Mesodermal cell (in vitro differentiated cells): Measurements from ENCODE around the gene FBXL7.

ENCODE experiments used
- H3K27ac ChIP-seq: 2 replicates; pipeline ENCODE4 v1.7.0; 2013; ENCODE audit warnings: mild to moderate bottlenecking, low read depth, low read length, moderate library complexity; ENCODE audit not compliant: severe bottlenecking
- H3K36me3 ChIP-seq: 2 replicates; pipeline ENCODE4 v1.7.1; 2013; ENCODE audit warnings: mild to moderate bottlenecking, low read length, moderate library complexity; ENCODE audit not compliant: control insufficient read depth, insufficient read depth
- H3K4me1 ChIP-seq: one replicate; pipeline ENCODE4 v1.7.1; 2013; ENCODE audit warnings: mild to moderate bottlenecking, low read length; ENCODE audit not compliant: insufficient read depth, control insufficient read depth, poor library complexity, severe bottlenecking
- H3K4me3 ChIP-seq: 2 replicates; pipeline ENCODE4 v1.7.0; 2013; ENCODE audit warnings: low read length, control low read depth, mild to moderate bottlenecking; ENCODE audit not compliant: insufficient read depth, poor library complexity, severe bottlenecking; ENCODE audit errors: extremely low read depth
- H3K9me3 ChIP-seq: 2 replicates; pipeline ENCODE4 v1.7.1; 2013; ENCODE audit warnings: mild to moderate bottlenecking, low read length, moderate library complexity; ENCODE audit not compliant: control insufficient read depth
- WGBS, 2 experiments: methylation state at CpG; one replicate each; pipeline ENCODE4 v1.1.5; 2013; ENCODE audit warnings: missing lambda C conversion rate in 2 of 2; ENCODE audit not compliant: insufficient coverage in 2 of 2; 5-methylcytosine and 5-hydroxymethylcytosine counted together

FBXL7 gene

DNA sequence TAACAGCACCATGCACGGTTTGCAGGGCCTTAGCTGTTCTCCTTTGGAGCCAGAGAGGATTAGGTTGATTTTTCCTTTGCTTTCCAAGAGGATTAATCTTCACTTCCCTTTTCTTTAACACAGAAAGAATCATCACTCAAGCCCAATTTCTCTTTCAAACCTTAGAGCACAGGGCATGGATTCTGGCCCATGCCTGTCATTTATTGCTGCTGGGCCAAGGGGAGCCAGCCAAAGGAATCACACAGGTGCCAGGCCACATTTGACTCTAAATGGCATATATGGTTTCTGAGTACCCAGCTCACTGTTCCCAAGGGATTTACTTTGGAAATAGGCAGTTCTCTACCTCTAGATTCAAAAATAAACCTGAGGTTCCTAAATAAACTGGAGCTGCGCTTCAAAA is 58.3 kb downstream of the FBXL7 start:
- no peak overlapping the region for H3K27ac ChIP-seq
- 80 to 100% methylated on average over 1 of the region's 2 CpGs for WGBS, 2 experiments

DNA sequence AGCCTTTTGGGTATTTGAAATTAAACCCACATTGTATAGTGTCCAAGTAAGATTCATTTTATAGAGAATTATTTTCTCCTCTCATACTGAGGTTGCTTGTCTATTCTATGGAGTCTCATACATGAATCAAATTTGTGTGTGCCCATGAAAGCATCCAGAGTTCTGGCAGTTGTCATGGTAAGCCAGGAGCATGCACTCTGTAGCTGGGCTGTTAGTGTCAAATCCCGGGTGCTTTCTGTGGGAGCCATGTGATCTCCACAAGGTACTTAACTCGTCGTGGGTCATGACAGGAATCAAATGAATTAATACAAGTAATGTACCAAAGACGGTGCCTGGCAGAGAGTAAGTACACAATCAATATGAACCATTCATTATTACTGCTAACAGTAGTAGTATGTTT is 58.7 kb downstream of the FBXL7 start:
- Histone ChIP-seq H3K9me3 (peaks cover 6% of the 10 kb centered on the region), H3K4me3 (no peak overlapping the region), H3K4me1 (no peaks in the 10 kb centered on the region), H3K36me3 (peaks cover 5% of the 10 kb centered on the region), H3K27ac (no peak overlapping the region)
- 80 to 94% methylated on average over 1 to 3 of the region's 4 CpGs for WGBS, 2 experiments

More for the DNA sequence above, 58.3 kb downstream of the FBXL7 start:
- Histone ChIP-seq H3K4me3 (no peak overlapping the region), H3K36me3 (peaks cover 5% of the 10 kb centered on the region), H3K4me1 (no peaks in the 10 kb centered on the region), H3K9me3 (peaks cover 6% of the 10 kb centered on the region)

DNA sequence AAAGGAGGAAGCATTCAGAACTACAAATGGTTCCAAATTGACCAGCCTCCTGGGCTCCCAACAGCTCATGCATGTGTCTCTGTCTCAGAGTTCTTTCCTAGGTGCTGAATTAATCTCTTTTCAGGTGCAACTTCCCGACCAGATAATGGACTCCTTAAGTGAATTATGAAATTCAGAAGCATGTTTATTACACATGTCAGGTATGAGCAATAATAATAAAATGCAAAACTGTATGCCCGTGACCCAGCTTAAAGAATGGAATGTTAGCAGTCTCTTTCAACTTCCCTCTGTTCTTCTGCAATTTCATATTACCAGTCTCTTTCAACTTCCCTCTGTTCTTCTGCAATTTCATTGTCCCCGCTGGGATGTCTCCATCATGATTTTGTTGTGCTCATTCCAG is 60.4 kb downstream of the FBXL7 start:
- 80 to 100% methylated on average over 1 of the region's 3 CpGs for WGBS, 2 experiments
- no peak overlapping the region for H3K27ac ChIP-seq
- no peak overlapping the region for H3K4me3 ChIP-seq
- peaks cover 5% of the 10 kb centered on the region for H3K36me3 ChIP-seq
- no peaks in the 10 kb centered on the region for H3K4me1 ChIP-seq
- peaks cover 6% of the 10 kb centered on the region for H3K9me3 ChIP-seq

DNA sequence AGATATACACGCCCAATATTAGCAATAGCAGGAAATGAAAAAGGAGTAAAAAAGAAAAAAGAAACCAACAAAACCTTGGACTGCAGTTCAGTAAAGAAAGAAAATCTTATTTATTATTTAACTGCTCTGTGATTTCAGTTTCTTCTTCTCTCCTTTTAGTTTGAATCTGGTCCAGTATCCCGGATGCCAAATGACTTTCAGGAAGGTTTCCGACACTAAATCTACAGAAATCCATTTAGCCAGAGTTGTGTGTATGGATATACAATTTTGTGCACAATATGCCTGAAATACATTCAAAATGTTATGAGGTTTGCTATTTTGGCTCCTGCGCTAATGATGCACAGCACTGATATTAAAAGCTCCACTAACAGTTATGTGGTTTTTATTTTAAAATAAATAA is 64.5 kb downstream of the FBXL7 start:
- Histone ChIP-seq H3K4me3 (no peak overlapping the region), H3K9me3 (peaks cover 6% of the 10 kb centered on the region), H3K36me3 (peaks cover 5% of the 10 kb centered on the region), H3K27ac (no peak overlapping the region), H3K4me1 (no peaks in the 10 kb centered on the region)
- no CpG with 5 or more reads among the region's 4 CpGs for WGBS, 2 experiments

DNA sequence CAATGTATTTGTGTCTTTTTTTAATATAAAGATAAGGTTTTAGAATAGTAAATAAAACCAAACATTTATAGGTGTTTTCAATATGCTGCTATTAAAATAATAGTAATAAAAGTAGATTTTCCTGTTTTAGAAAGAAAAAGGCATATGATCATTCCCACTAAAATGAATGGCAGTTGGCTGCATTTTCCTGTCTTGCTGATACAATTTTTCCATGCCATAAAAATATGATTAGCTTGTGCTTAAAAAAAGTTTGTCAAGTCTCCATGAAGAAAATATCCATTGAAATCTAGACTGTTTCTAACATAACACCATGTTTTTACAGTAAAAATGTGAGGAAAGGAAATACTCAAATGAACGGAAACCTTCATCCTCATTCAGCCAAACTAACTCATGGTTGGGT is 65.0 kb downstream of the FBXL7 start:
- H3K27ac ChIP-seq, result no peak overlapping the region
- WGBS, 2 experiments, result no CpG with 5 or more reads among the region's 1 CpG
- no peaks in the 10 kb centered on the region for H3K4me1 ChIP-seq
- peaks cover 5% of the 10 kb centered on the region for H3K36me3 ChIP-seq
- H3K4me3 ChIP-seq, result no peak overlapping the region
- H3K9me3 ChIP-seq, result peaks cover 6% of the 10 kb centered on the region

DNA sequence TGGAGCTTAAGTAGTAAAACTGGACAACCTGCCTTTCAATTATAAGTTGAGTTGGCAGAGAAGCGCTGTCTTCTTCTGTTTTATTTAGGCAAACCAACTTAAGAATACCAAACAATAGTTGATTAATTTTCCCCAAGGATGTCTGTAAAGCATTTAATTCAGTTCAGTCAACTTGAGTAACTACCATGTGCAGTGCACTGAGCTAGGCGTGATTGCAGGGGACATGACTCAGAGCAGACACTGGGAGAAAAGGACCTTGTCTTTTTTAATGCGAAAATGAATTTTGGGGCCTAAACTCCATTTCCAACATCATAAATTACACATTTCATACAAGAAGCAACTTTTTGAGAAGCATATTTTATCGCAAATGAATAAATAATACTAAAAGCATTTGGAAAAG is 66.3 kb downstream of the FBXL7 start:
- WGBS, 2 experiments, result 88 to 90% methylated on average over 1 of the region's 4 CpGs
- H3K9me3 ChIP-seq, result peaks cover 5% of the 10 kb centered on the region
- peaks cover 3% of the 10 kb centered on the region for H3K36me3 ChIP-seq
- H3K27ac ChIP-seq, result no peak overlapping the region
- no peak overlapping the region for H3K4me3 ChIP-seq
- no peaks in the 10 kb centered on the region for H3K4me1 ChIP-seq

DNA sequence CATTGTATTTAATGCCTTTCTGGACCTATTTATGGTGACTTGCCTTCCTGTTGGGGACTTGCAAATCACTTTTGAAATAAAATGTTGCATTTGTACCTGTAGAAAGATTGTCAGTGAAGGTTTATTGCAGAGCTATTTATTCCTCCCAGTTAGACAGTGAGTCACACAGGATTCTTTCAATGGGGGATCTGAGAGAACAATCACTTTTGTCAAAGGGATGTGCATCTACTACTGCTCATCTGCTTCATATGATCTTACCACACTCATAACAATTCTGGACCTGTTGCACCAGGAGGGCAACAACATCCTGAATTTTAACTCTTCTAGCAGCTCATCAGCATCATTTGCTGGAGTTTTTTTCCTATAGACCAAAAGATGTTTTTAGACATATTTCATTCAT is 66.8 kb downstream of the FBXL7 start:
- Histone ChIP-seq H3K4me1 (no peaks in the 10 kb centered on the region), H3K4me3 (no peak overlapping the region), H3K36me3 (no peaks in the 10 kb centered on the region)

DNA sequence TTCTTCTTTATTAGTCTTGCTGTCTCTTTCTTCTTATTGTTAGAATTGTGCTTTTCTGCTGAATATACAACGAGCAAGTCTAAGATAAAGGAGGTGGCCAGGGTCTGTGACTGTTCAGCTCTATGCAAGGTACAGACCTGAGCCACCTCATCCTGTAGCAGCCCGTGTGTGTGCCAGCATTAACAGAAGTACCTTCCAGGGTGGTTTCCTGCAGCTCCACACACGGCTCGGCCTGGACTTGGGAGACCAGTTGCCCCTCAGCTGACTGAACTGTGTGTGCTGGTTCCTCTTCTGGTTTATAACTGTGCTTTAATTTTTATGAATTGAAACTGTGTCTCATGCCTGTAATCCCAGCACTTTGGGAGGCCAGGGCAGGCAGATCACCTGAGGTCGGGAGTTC is 70.5 kb downstream of the FBXL7 start:
- Histone ChIP-seq H3K9me3 (no peaks in the 10 kb centered on the region), H3K4me1 (no peaks in the 10 kb centered on the region), H3K36me3 (no peaks in the 10 kb centered on the region), H3K27ac (no peak overlapping the region), H3K4me3 (no peak overlapping the region)
- 95 to 100% methylated on average over 2 to 4 of the region's 5 CpGs for WGBS, 2 experiments

More for the DNA sequence above, 66.8 kb downstream of the FBXL7 start:
- H3K27ac ChIP-seq, result no peak overlapping the region
- peaks cover under 1% of the 10 kb centered on the region for H3K9me3 ChIP-seq

DNA sequence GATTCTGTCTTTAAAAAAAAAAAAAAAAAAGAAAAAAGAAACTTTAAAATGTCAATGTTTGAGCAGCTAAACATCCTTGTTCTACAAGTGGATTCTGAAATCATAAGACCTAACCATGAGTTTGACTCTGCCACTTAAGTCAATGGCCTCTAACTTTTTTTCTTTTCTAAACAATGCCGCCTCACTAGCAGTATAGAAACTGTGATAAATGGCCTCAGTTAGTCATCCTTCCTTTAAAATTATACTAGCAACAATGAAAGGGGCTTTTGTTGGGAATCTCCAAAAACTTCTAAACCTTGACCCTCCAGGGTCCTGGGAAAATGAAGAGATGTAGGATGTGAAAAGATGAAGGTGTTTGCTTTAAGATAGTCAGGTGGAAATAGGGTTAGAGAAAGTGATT is 71.1 kb downstream of the FBXL7 start:
- Histone ChIP-seq H3K9me3 (no peaks in the 10 kb centered on the region), H3K4me1 (no peaks in the 10 kb centered on the region), H3K36me3 (no peaks in the 10 kb centered on the region), H3K27ac (no peak overlapping the region), H3K4me3 (no peak overlapping the region)
- WGBS, 2 experiments, result no CpG with 5 or more reads among the region's 1 CpG

DNA sequence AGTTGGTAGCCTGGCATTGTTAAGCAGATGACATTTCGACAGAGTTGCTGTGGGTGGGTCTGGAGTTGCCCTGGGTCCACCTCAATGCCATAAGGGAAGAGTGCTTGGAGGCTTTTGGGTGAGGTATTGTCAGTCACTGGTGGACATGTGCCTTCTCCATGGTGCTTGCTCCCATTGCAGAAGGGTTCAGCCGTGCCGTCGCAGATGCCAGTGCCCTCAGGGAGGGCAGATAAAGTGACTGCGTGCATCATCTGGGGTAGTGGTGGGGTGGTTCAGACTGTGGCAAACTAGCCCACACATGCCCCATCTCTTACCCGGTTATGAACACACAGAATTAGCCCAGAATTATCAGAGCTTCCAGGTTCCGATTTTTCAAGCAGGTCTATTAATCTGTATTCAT is 71.6 kb downstream of the FBXL7 start:
- H3K4me3 ChIP-seq, result no peak overlapping the region
- no peaks in the 10 kb centered on the region for H3K9me3 ChIP-seq
- no peak overlapping the region for H3K27ac ChIP-seq
- H3K4me1 ChIP-seq, result no peaks in the 10 kb centered on the region
- H3K36me3 ChIP-seq, result no peaks in the 10 kb centered on the region
- WGBS, 2 experiments, result 88 to 100% methylated on average over 1 of the region's 7 CpGs

DNA sequence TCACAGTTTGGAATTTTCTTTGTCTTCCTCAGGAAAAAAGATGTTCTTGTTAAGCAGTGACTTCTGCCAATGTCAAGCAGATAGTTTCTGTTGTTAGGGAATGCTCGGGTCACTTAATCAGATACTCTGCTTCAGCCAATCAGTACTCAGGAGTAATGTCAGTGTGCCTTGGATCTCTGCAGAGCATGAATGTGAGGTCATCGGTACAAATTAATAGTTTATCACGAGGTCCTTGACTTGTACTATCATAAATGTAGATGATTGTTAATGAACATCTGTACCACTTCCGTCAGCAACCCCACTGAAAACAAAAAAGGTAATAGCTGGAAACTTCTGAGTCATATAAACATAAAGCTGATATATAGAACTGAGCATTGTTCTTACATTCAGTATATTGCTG is 73.6 kb downstream of the FBXL7 start:
- no peak overlapping the region for H3K27ac ChIP-seq
- H3K4me1 ChIP-seq, result no peaks in the 10 kb centered on the region
- H3K4me3 ChIP-seq, result no peak overlapping the region
- no peaks in the 10 kb centered on the region for H3K36me3 ChIP-seq
- no peaks in the 10 kb centered on the region for H3K9me3 ChIP-seq
- WGBS, 2 experiments, result 93% methylated on average over 2 of the region's 4 CpGs; no CpG with 5 or more reads in 1 of the 2 experiments

DNA sequence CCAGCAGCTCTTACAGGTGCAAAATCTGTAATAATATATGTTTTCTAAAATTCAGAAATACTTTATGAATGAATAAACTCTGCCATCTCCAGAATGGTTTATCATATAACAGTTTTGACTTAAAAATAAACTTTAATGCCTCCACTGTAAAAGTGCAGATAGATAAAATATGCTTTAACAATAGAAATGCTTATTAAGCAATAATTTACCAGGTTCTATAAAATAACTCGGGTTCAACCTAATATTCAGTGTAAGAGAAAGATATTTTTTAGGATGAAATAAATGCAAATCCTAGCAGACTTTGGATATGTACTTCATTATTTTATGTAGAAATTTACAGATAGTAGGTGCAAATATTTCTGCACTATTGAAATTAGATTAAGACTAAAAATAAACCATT is 74.1 kb downstream of the FBXL7 start:
- H3K27ac ChIP-seq, result no peak overlapping the region
- H3K4me1 ChIP-seq, result no peaks in the 10 kb centered on the region
- no peaks in the 10 kb centered on the region for H3K36me3 ChIP-seq
- H3K4me3 ChIP-seq, result no peak overlapping the region
- H3K9me3 ChIP-seq, result no peaks in the 10 kb centered on the region
- WGBS, 2 experiments, result no CpG with 5 or more reads among the region's 1 CpG
